Osteoblast (primary cell): ENCODE results near the gene SYT11. TPM values are rescaled to one million over a fixed set of nuclear protein-coding genes. Genes with fewer than 3 reads are reported as not detected.

ENCODE experiments used
- DNase-seq: peaks from one replicate; pipeline ENCODE4 v3.0.0; 2011; ENCODE audit warnings: low spot score, mixed read lengths; ENCODE audit not compliant: insufficient read length; ENCODE audit errors: missing footprints
- H2AFZ ChIP-seq: 2 replicates; pipeline ENCODE4 v1.6.0; 2011; ENCODE audit warnings: mild to moderate bottlenecking, low read length
- H3K27ac ChIP-seq: 2 replicates; pipeline ENCODE4 v1.5.1; 2011; ENCODE audit warnings: mild to moderate bottlenecking, low read depth, low read length, moderate library complexity
- H3K27me3 ChIP-seq: 2 replicates; pipeline ENCODE4 v1.6.0; 2012; ENCODE audit warnings: mild to moderate bottlenecking, control low read depth, inconsistent platforms, low read length, moderate library complexity; ENCODE audit not compliant: insufficient read depth
- H3K36me3 ChIP-seq: 2 replicates; pipeline ENCODE4 v1.5.1; 2011; ENCODE audit warnings: mild to moderate bottlenecking, low read length, control low read depth, moderate library complexity; ENCODE audit not compliant: insufficient read depth
- H3K4me1 ChIP-seq: 2 replicates; pipeline ENCODE4 v1.5.1; 2011; ENCODE audit warnings: mild to moderate bottlenecking, low read length, control low read depth, moderate library complexity; ENCODE audit not compliant: insufficient read depth
- H3K4me2 ChIP-seq: 2 replicates; pipeline ENCODE4 v1.6.0; 2011; ENCODE audit warnings: mild to moderate bottlenecking, low read length; ENCODE audit not compliant: insufficient read depth
- H3K4me3 ChIP-seq: fragments of 200-600 bp; sonication (generic); 3 replicates; pipeline ENCODE4 v1.5.1; 2012; ENCODE audit warnings: mild to moderate bottlenecking, low read length, inconsistent platforms; ENCODE audit not compliant: insufficient read depth
- H3K79me2 ChIP-seq: 2 replicates; pipeline ENCODE4 v1.6.0; 2012; ENCODE audit warnings: mild to moderate bottlenecking, low read length, control low read depth, inconsistent platforms; ENCODE audit not compliant: insufficient read depth
- H3K9me3 ChIP-seq: 2 replicates; pipeline ENCODE4 v1.5.1; 2011; ENCODE audit warnings: low read depth, low read length, control low read depth
- H4K20me1 ChIP-seq: 2 replicates; pipeline ENCODE4 v1.6.0; 2012; ENCODE audit warnings: mild to moderate bottlenecking, low read length, control low read depth; ENCODE audit not compliant: insufficient read depth
- total RNA-seq: library from RNA; depleted of rRNA; stranded (reverse); fragments of >200 nt; gene quantifications from 2 replicates; pipeline ENCODE4 v1.2.3, GENCODE V29; 2012
- TF ChIP-seq, protein P1 (sequence below): IDR thresholded peaks from 2 replicates; pipeline ENCODE4 v1.5.1; 2011; ENCODE audit warnings: mild to moderate bottlenecking, low read depth, low read length, moderate library complexity; ENCODE audit errors: extremely low read depth

The SYT11 gene
- total RNA-seq, 1 donor, result 33.3 TPM

- Histone ChIP-seq H3K27me3 (no peaks in the 10 kb centered on the region), H3K4me3 (no peak overlapping the region), H3K36me3 (peaks cover 47% of the 10 kb centered on the region), H3K4me1 (no peaks in the 10 kb centered on the region), H3K79me2 (peaks cover 89% of the 10 kb centered on the region), H2AFZ (no peak overlapping the region), H3K4me2 (no peak overlapping the region), H3K27ac (no peak overlapping the region), H3K9me3 (no peaks in the 10 kb centered on the region), H4K20me1 (peaks cover 15% of the 10 kb centered on the region)
- TF ChIP-seq, protein P1, sequence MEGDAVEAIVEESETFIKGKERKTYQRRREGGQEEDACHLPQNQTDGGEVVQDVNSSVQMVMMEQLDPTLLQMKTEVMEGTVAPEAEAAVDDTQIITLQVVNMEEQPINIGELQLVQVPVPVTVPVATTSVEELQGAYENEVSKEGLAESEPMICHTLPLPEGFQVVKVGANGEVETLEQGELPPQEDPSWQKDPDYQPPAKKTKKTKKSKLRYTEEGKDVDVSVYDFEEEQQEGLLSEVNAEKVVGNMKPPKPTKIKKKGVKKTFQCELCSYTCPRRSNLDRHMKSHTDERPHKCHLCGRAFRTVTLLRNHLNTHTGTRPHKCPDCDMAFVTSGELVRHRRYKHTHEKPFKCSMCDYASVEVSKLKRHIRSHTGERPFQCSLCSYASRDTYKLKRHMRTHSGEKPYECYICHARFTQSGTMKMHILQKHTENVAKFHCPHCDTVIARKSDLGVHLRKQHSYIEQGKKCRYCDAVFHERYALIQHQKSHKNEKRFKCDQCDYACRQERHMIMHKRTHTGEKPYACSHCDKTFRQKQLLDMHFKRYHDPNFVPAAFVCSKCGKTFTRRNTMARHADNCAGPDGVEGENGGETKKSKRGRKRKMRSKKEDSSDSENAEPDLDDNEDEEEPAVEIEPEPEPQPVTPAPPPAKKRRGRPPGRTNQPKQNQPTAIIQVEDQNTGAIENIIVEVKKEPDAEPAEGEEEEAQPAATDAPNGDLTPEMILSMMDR, result no peak
- no peak for DNase-seq
Observed at GRCh38 chr1:155850345-155850744, 9.0 kb upstream of the SYT11 start.

GRCh38 chr1:155856257-155856974, 3.0 kb upstream of the SYT11 start:
- no peaks in the 10 kb centered on the region for H3K9me3 ChIP-seq
- peaks cover 53% of the 10 kb centered on the region for H3K79me2 ChIP-seq
- peaks cover 26% of the 10 kb centered on the region for H3K4me1 ChIP-seq
- TF ChIP-seq, protein P1, result no peak
- DNase-seq, result no peak
- peak overlapping the region; percentile 92 for H2AFZ ChIP-seq
- peak overlapping the region; percentile 83 for H3K4me3 ChIP-seq
- peak overlapping the region; percentile 68 for H3K27ac ChIP-seq
- H3K4me2 ChIP-seq, result peak overlapping the region; percentile 80
- H3K36me3 ChIP-seq, result peaks cover 31% of the 10 kb centered on the region
- no peaks in the 10 kb centered on the region for H3K27me3 ChIP-seq
- H4K20me1 ChIP-seq, result no peaks in the 10 kb centered on the region

DNA sequence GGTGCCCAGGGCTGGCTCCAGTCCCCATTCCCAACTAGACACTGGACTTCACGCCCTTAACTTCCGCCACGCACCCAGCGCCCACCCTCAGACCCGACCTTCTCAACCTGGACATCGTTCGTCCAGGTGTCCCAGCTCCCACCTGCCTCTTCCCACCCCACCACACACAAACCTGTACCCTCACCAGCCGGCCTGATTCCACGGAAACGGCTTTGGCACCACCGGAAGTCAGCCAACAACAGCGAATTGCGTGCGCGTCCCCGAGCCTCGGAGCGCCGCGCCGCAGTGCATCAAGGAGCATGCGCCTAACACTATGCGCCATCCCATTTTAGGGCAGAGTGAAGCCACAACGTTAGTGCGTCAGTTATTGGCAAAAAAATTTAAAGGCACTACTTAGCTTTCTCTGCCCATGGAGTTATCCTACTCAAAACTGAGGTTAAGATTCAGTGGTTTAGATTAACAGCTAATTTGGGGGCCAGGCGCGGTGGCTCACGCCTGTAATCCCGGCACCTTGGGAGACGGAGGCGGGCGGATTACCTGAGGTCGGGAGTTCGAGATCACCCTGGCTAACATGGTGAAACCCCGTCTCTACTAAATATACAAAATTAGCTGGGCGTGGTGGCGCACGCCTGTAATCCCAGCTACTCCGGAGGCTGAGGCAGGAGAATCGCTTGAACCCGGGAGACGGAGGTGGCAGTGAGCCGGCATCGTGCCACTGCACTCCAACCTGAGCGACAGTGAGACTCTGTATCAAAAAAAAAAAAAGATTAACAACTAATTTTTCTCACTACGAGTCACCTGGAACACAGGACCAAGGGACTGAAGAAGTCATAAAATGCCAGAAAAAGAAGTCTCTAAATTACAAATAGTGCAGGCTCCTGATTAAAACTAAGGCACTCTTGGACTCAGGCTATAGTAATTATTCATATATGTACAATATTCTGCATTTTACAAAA, 2.1 kb upstream of the SYT11 start, which contains the start of gene GON4L:
GON4L (minus strand) TSS at position 240 of the 956 bp plus-strand sequence. CDS start 3,434 bp downstream, outside the sequence.
- peak within 1 kb of the TSS; percentile 92 for H2AFZ ChIP-seq
- peak within 1 kb of the TSS; percentile 83 for H3K4me3 ChIP-seq
- H3K79me2 ChIP-seq, result peaks cover 51% of the 10 kb centered on the region
- H3K36me3 ChIP-seq, result peaks cover 28% of the 10 kb centered on the region
- H3K4me1 ChIP-seq, result peaks cover 26% of the 10 kb centered on the region
- TF ChIP-seq, protein P1, result no peak
- no peaks in the 10 kb centered on the region for H4K20me1 ChIP-seq
- peak; percentile 95 for DNase-seq
- H3K27me3 ChIP-seq, result no peaks in the 10 kb centered on the region
- H3K4me2 ChIP-seq, result peak within 1 kb of the TSS; percentile 80
- H3K27ac ChIP-seq, result peak within 1 kb of the TSS; percentile 68
- H3K9me3 ChIP-seq, result no peaks in the 10 kb centered on the region
